Astrocyte (in vitro differentiated cells and primary cell): ENCODE data around the gene MRPS6. TPM values are rescaled to one million over a fixed set of nuclear protein-coding genes. Genes with fewer than 3 reads are reported as not detected.

Source experiments
- DNase-seq: peaks from one replicate; pipeline ENCODE4 v3.0.0-alpha.2; 2010; ENCODE audit warnings: low read depth
- FAIRE-seq: peaks from 2 replicates; lab custom pipeline; 2011; peaks lifted over from hg19 to GRCh38; lab: Jason Lieb, UNC
- H2AFZ ChIP-seq: 2 replicates; pipeline ENCODE4 v1.6.0; 2012; ENCODE audit warnings: low read depth, low read length, inconsistent platforms
- H3K27ac ChIP-seq: 2 replicates; pipeline ENCODE4 v1.5.1; 2011; ENCODE audit warnings: low read depth, low read length, inconsistent platforms
- H3K27me3 ChIP-seq: 2 replicates; pipeline ENCODE4 v1.6.0; 2011; ENCODE audit warnings: low read length, inconsistent platforms; ENCODE audit not compliant: insufficient read depth
- H3K36me3 ChIP-seq: 2 replicates; pipeline ENCODE4 v1.5.1; 2011; ENCODE audit warnings: low read length, inconsistent platforms; ENCODE audit not compliant: insufficient read depth
- H3K4me1 ChIP-seq: 2 replicates; pipeline ENCODE4 v1.5.1; 2011; ENCODE audit warnings: low read length, inconsistent platforms; ENCODE audit not compliant: insufficient read depth
- H3K4me2 ChIP-seq: 2 replicates; pipeline ENCODE4 v1.6.0; 2012; ENCODE audit warnings: low read length, inconsistent platforms
- H3K4me3 ChIP-seq: 2 replicates; pipeline ENCODE4 v1.5.1; 2011; ENCODE audit warnings: low read depth, mild to moderate bottlenecking, low read length, inconsistent platforms; ENCODE audit not compliant: insufficient read depth
- H3K79me2 ChIP-seq: 2 replicates; pipeline ENCODE4 v1.6.0; 2012; ENCODE audit warnings: mild to moderate bottlenecking, low read length, inconsistent platforms; ENCODE audit not compliant: insufficient read depth
- H3K9ac ChIP-seq: 2 replicates; pipeline ENCODE4 v1.6.0; 2012; ENCODE audit warnings: mild to moderate bottlenecking, low read length, inconsistent platforms
- H3K9me3 ChIP-seq: 2 replicates; pipeline ENCODE4 v1.5.1; 2012; ENCODE audit warnings: low read depth, mild to moderate bottlenecking, low read length, inconsistent platforms; ENCODE audit not compliant: insufficient read depth
- H4K20me1 ChIP-seq: 2 replicates; pipeline ENCODE4 v1.6.0; 2012; ENCODE audit warnings: low read length, inconsistent platforms; ENCODE audit not compliant: insufficient read depth
- H3K27ac Mint-ChIP-seq: one replicate; pipeline ENCODE4 v1.8.0; 2021; ENCODE audit warnings: mild to moderate bottlenecking, mixed read lengths; ENCODE audit not compliant: unreplicated experiment
- H3K27me3 Mint-ChIP-seq: one replicate; pipeline ENCODE4 v1.8.0; 2021; ENCODE audit warnings: low read depth, mixed read lengths; ENCODE audit not compliant: unreplicated experiment
- H3K36me3 Mint-ChIP-seq: one replicate; pipeline ENCODE4 v1.8.0; 2021; ENCODE audit warnings: low read depth, mixed read lengths; ENCODE audit not compliant: unreplicated experiment
- H3K4me1 Mint-ChIP-seq: one replicate; pipeline ENCODE4 v1.8.0; 2021; ENCODE audit warnings: low read depth, mixed read lengths; ENCODE audit not compliant: unreplicated experiment
- H3K4me3 Mint-ChIP-seq: one replicate; pipeline ENCODE4 v1.8.0; 2021; ENCODE audit warnings: mild to moderate bottlenecking, moderate library complexity, mixed read lengths; ENCODE audit not compliant: unreplicated experiment
- H3K9me3 Mint-ChIP-seq: one replicate; pipeline ENCODE4 v1.8.0; 2021; ENCODE audit warnings: mild to moderate bottlenecking, mixed read lengths; ENCODE audit not compliant: unreplicated experiment
- CTCF ChIP-seq: IDR thresholded peaks from 2 replicates; pipeline ENCODE4 v1.5.1; 2011; ENCODE audit warnings: low read depth, mild to moderate bottlenecking, inconsistent platforms, low read length, moderate library complexity; ENCODE audit not compliant: insufficient read depth
- EZH2 ChIP-seq: IDR thresholded peaks from 2 replicates; pipeline ENCODE4 v1.6.1; 2012; ENCODE audit warnings: mild to moderate bottlenecking, low read length, inconsistent platforms; ENCODE audit not compliant: insufficient read depth
- total RNA-seq: library from RNA; stranded (reverse); gene quantifications from 2 replicates; pipeline ENCODE4 v1.2.1, GENCODE V29; 2021

Gene MRPS6
- total RNA-seq, 1 donor from 2014 or later: 67.5 TPM

- Histone ChIP-seq H3K27ac (no peak overlapping the region), H3K27me3 (no peaks in the 10 kb centered on the region), H4K20me1 (no peaks in the 10 kb centered on the region), H3K4me1 (peaks cover 3% of the 10 kb centered on the region), H3K4me2 (no peak overlapping the region), H3K79me2 (no peaks in the 10 kb centered on the region), H3K36me3 (no peaks in the 10 kb centered on the region), H3K4me3 (no peak overlapping the region), H3K9ac (no peak overlapping the region), H3K9me3 (no peaks in the 10 kb centered on the region), H2AFZ (no peak overlapping the region)
- FAIRE-seq (no peak), DNase-seq (no peak)
- no peak overlapping the region for H3K27ac Mint-ChIP-seq
- no peaks in the 10 kb centered on the region for H3K36me3 Mint-ChIP-seq
- no peak overlapping the region for H3K4me3 Mint-ChIP-seq
- no peaks in the 10 kb centered on the region for H3K27me3 Mint-ChIP-seq
- H3K4me1 Mint-ChIP-seq: peaks cover 4% of the 10 kb centered on the region
- H3K9me3 Mint-ChIP-seq: peaks cover 2% of the 10 kb centered on the region
- TF ChIP-seq EZH2 (no peak), CTCF (no peak)
These were observed 30.6 kb upstream of the MRPS6 start for GRCh38 chr21:34042735-34043134.

GRCh38 chr21:34043333-34043732, 30.0 kb upstream of the MRPS6 start:
- no peaks in the 10 kb centered on the region for H3K27me3 Mint-ChIP-seq
- no peak overlapping the region for H3K4me3 Mint-ChIP-seq
- H3K27me3 ChIP-seq: no peaks in the 10 kb centered on the region
- no peaks in the 10 kb centered on the region for H4K20me1 ChIP-seq
- no peaks in the 10 kb centered on the region for H3K36me3 ChIP-seq
- no peak overlapping the region for H3K27ac Mint-ChIP-seq
- FAIRE-seq (no peak), DNase-seq (no peak)
- H3K4me1 Mint-ChIP-seq: no peaks in the 10 kb centered on the region
- no peaks in the 10 kb centered on the region for H3K79me2 ChIP-seq
- no peak overlapping the region for H3K4me2 ChIP-seq
- no peak overlapping the region for H3K27ac ChIP-seq
- peaks cover 2% of the 10 kb centered on the region for H3K9me3 Mint-ChIP-seq
- H2AFZ ChIP-seq: no peak overlapping the region
- no peaks in the 10 kb centered on the region for H3K9me3 ChIP-seq
- TF ChIP-seq EZH2: no peak
- no peak for TF ChIP-seq CTCF
- H3K9ac ChIP-seq: no peak overlapping the region
- H3K36me3 Mint-ChIP-seq: no peaks in the 10 kb centered on the region
- no peak overlapping the region for H3K4me3 ChIP-seq
- no peaks in the 10 kb centered on the region for H3K4me1 ChIP-seq

- Mint-ChIP-seq H3K4me3 (no peak overlapping the region), H3K9me3 (peaks cover 2% of the 10 kb centered on the region), H3K4me1 (no peaks in the 10 kb centered on the region), H3K27ac (no peak overlapping the region), H3K27me3 (no peaks in the 10 kb centered on the region), H3K36me3 (no peaks in the 10 kb centered on the region)
- Histone ChIP-seq H3K36me3 (no peaks in the 10 kb centered on the region), H3K27me3 (no peaks in the 10 kb centered on the region), H3K4me3 (no peak overlapping the region), H3K79me2 (no peaks in the 10 kb centered on the region), H3K9me3 (no peaks in the 10 kb centered on the region), H2AFZ (no peak overlapping the region), H3K27ac (no peak overlapping the region), H3K9ac (no peak overlapping the region), H3K4me2 (no peak overlapping the region), H4K20me1 (no peaks in the 10 kb centered on the region), H3K4me1 (no peaks in the 10 kb centered on the region)
- no peak for DNase-seq
- FAIRE-seq: no peak
- TF ChIP-seq EZH2: no peak
- no peak for TF ChIP-seq CTCF
These were observed 26.5 kb upstream of the MRPS6 start for GRCh38 chr21:34046917-34047316.
